ENCODE data around the gene KRTAP3-1. TPM values are rescaled to one million over a fixed set of nuclear protein-coding genes. Genes with fewer than 3 reads are reported as not detected.
"Not testable (repeated sequence)": the region's sequence is repeated elsewhere in the genome, so short reads cannot be mapped to it uniquely, and the experiment has no call there.

The KRTAP3-1 gene
- total RNA-seq, 1 experiment from 2014 or later, result not detected

DNA sequence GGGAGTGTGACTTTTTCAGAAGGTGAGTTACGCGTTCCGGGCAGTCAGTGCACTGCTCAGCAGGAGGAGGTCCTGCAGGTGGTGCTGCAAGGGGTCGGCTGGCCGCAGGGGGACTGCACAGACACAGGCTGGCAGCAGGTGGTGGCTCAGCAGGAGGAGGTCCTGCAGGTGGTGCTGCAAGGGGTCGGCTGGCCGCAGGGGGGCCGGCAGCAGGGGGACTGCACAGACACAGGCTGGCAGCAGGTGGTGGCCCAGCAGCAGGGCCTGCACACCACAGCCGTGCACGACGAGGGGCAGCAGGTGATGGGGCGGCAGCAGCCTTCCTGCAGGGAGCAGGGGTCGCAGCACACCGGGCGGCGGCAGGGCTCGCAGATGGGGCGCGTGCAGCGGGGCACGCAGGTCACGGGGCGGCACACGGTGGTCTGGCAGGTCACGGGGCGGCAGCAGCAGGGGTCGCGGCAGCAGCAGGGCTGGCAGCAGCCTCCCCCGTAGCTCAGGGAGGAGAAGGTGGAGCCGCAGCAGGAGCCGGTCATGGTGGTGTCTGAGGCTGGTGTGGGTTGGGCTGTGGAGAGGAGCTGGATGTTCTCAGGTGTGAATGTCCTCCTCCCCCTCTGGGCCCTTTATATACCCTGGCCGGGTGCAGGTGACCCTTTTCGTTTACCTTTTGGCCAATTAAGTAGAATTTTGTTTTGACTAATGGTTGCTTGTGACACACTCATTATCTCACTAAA lies 38.0 kb upstream of the KRTAP3-1 start, which contains the start of gene KRTAP2-1:
TSS of gene KRTAP2-1 (minus strand) at position 582 of the 731 bp plus-strand sequence. CDS start at position 533, 49 bp downstream.
- H4K20me1 ChIP-seq (ENCODE audit: insufficient read depth); H3K4me2 ChIP-seq (ENCODE audit: low read length); ATAC-seq; H3K9ac ChIP-seq (ENCODE audit: low read length); H3K27ac ChIP-seq (ENCODE audit: low read depth, low read length); H3K9me3 ChIP-seq (ENCODE audit: control insufficient read depth in 1 of 2, insufficient read depth in 1 of 2, low read depth in 1 of 2, low read length in 2 of 2); intact Hi-C loops (cut with micrococcal nuclease); BruUV-seq (replicated peaks); H3K4me3 ChIP-seq (replicated peaks in 1 of 2; ENCODE audit: low read depth in 1 of 2, low read length in 2 of 2); H3K27me3 ChIP-seq (ENCODE audit: insufficient read depth, low read length); CTCF ChIA-PET; DNase-seq (ENCODE audit: low read depth, low spot score); H3K9me2 ChIP-seq (ENCODE audit: insufficient read depth); H3K4me1 ChIP-seq (ENCODE audit: control insufficient read depth in 1 of 2, insufficient read depth in 2 of 2, low read length in 2 of 2); H3K79me2 ChIP-seq (ENCODE audit: insufficient read depth, low read length); POLR2A ChIA-PET; H2AFZ ChIP-seq (ENCODE audit: low read depth, low read length, poor library complexity, severe bottlenecking); RAD21 ChIA-PET (ENCODE audit: low non-redundant PET in 1 of 2, low total read pairs in 2 of 2, uncharacterized antibody in 2 of 2, unreplicated experiment in 2 of 2): not testable (repeated sequence)
- peaks cover 0 to 11% of the 10 kb centered on the region in 2 experiments; a peak in 1 of 4 replicates for H3K36me3 ChIP-seq (ENCODE audit: control insufficient read depth in 1 of 2, insufficient read depth in 2 of 2, low read length in 2 of 2)

- CTCF ChIA-PET, result no interaction called here
- ATAC-seq, result no peak
- Histone ChIP-seq H3K4me1 (ENCODE audit: control insufficient read depth in 1 of 2, insufficient read depth in 2 of 2, low read length in 2 of 2) (peaks cover 15 to 16% of the 10 kb centered on the region in 2 experiments; a peak in 2 of 4 replicates), H3K4me3 (replicated peaks in 1 of 2; ENCODE audit: low read depth in 1 of 2, low read length in 2 of 2) (no peak overlapping the region), H2AFZ (ENCODE audit: low read depth, low read length, poor library complexity, severe bottlenecking) (no peak overlapping the region), H3K36me3 (ENCODE audit: control insufficient read depth in 1 of 2, insufficient read depth in 2 of 2, low read length in 2 of 2) (peaks cover 0 to 11% of the 10 kb centered on the region in 2 experiments; a peak in 1 of 4 replicates), H3K9me3 (ENCODE audit: control insufficient read depth in 1 of 2, insufficient read depth in 1 of 2, low read depth in 1 of 2, low read length in 2 of 2) (peaks cover 0 to 7% of the 10 kb centered on the region in 2 experiments; a peak in 1 of 4 replicates), H3K79me2 (ENCODE audit: insufficient read depth, low read length) (no peaks in the 10 kb centered on the region), H3K27ac (ENCODE audit: low read depth, low read length) (no peak overlapping the region), H3K9ac (ENCODE audit: low read length) (no peak overlapping the region), H4K20me1 (ENCODE audit: insufficient read depth) (no peaks in the 10 kb centered on the region), H3K4me2 (ENCODE audit: low read length) (no peak overlapping the region), H3K27me3 (ENCODE audit: insufficient read depth, low read length) (no peaks in the 10 kb centered on the region), H3K9me2 (ENCODE audit: insufficient read depth) (no peaks in the 10 kb centered on the region)
- BruUV-seq (replicated peaks), result no TSS peak
- DNase-seq (ENCODE audit: low read depth, low spot score), result no peak
- intact Hi-C loops (cut with micrococcal nuclease), result no loop called here
- RAD21 ChIA-PET (ENCODE audit: low non-redundant PET in 1 of 2, low total read pairs in 2 of 2, uncharacterized antibody in 2 of 2, unreplicated experiment in 2 of 2), result no interaction called here
- POLR2A ChIA-PET, result no interaction called here
- TF ChIP-seq MAX (IDR thresholded peaks at IDR 0.05) (no peak), POLR2AphosphoS5 (IDR thresholded peaks at IDR 0.05; ENCODE audit: low read depth, low read length) (no peak), SIN3A (IDR thresholded peaks at IDR 0.05; ENCODE audit: low read depth) (no peak), TCF7L2 (IDR thresholded peaks at IDR 0.05; ENCODE audit: borderline replicate concordance, extremely low read depth, insufficient read depth, insufficient read length) (no peak), CBX3 (IDR thresholded peaks at IDR 0.05; ENCODE audit: low read depth) (no peak), REST (IDR thresholded peaks at IDR 0.05; ENCODE audit: low read depth) (no peak), EGR1 (IDR thresholded peaks at IDR 0.05; ENCODE audit: low read depth) (no peak), RAD21 (IDR thresholded peaks at IDR 0.05; ENCODE audit: low read depth) (no peak), SRF (IDR thresholded peaks at IDR 0.05; ENCODE audit: low read depth) (no peak)
- TF ChIP-seq, protein P1, sequence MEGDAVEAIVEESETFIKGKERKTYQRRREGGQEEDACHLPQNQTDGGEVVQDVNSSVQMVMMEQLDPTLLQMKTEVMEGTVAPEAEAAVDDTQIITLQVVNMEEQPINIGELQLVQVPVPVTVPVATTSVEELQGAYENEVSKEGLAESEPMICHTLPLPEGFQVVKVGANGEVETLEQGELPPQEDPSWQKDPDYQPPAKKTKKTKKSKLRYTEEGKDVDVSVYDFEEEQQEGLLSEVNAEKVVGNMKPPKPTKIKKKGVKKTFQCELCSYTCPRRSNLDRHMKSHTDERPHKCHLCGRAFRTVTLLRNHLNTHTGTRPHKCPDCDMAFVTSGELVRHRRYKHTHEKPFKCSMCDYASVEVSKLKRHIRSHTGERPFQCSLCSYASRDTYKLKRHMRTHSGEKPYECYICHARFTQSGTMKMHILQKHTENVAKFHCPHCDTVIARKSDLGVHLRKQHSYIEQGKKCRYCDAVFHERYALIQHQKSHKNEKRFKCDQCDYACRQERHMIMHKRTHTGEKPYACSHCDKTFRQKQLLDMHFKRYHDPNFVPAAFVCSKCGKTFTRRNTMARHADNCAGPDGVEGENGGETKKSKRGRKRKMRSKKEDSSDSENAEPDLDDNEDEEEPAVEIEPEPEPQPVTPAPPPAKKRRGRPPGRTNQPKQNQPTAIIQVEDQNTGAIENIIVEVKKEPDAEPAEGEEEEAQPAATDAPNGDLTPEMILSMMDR (IDR thresholded peaks at IDR 0.05 in 2 of 3, conservative IDR thresholded peaks at IDR 0.05 in 1 of 3; ENCODE audit: borderline replicate concordance in 1 of 3, insufficient read depth in 1 of 3, low read depth in 2 of 3, low read length in 2 of 3), result no peak
These were observed 34.0 kb upstream of the KRTAP3-1 start for GRCh38 chr17:41042953-41043352.
